ENCODE measurements around the gene TP53AIP1. TPM values are rescaled to one million over a fixed set of nuclear protein-coding genes. Genes with fewer than 3 reads are reported as not detected.

Gene TP53AIP1
- total and polyA plus RNA-seq, 9 of the 15 experiments (the other 6 are each of a cell fraction or from before 2014, with no cell fraction given), result not detected

GRCh38 chr11:128890216-128890542 is 52.5 kb downstream of the TP53AIP1 start:
- POLR2A ChIA-PET, result no interaction called here
- Histone ChIP-seq H3K4me3 (no peak overlapping the region), H3K9me3 (replicated peaks; ENCODE audit: control insufficient read depth, insufficient read depth, low read depth, low read length) (no peaks in the 10 kb centered on the region), H3K27me3 (ENCODE audit: control insufficient read depth in 2 of 2, insufficient read depth in 2 of 2, low read length in 2 of 2) (peaks cover 0 to 20% of the 10 kb centered on the region in 2 experiments; a peak in 3 of 5 replicates), H3K36me3 (ENCODE audit: control insufficient read depth, insufficient read depth, low read length) (no peaks in the 10 kb centered on the region), H4K20me1 (replicated peaks; ENCODE audit: control insufficient read depth, insufficient read depth, low read length) (no peaks in the 10 kb centered on the region), H3K9ac (ENCODE audit: insufficient read depth in 1 of 2, low read depth in 2 of 2, low read length in 2 of 2) (no peak overlapping the region), H3K27ac (ENCODE audit: extremely low read depth, low read depth, low read length) (no peak overlapping the region), H2AFZ (ENCODE audit: low read depth, low read length) (no peak overlapping the region), H3K79me2 (ENCODE audit: control insufficient read depth, insufficient read depth, low read length) (no peaks in the 10 kb centered on the region), H3K4me1 (replicated peaks in 1 of 2; ENCODE audit: control insufficient read depth in 2 of 2, insufficient read depth in 2 of 2, low read length in 2 of 2) (peaks cover 0 to 5% of the 10 kb centered on the region in 2 experiments; a peak in 2 of 5 replicates), H3K4me2 (ENCODE audit: insufficient read depth, low read length) (no peak overlapping the region), H3K9me1 (ENCODE audit: control insufficient read depth, insufficient read depth, low read length) (no peaks in the 10 kb centered on the region)
- ATAC-seq (no peak), FAIRE-seq (no peak), DNase-seq (ENCODE audit: extremely low read depth in 1 of 4, low spot score in 3 of 4) (no peak)
- no TSS peak for BruUV-seq (replicated peaks)
- CTCF ChIA-PET (ENCODE audit: low intra/inter-chr PET ratio), result no interaction called here
- intact Hi-C loops (cut with micrococcal nuclease), result no loop called here
- in situ Hi-C loops (cut with MboI), result loop anchor here (25.0 kb wide), 1 partner anchor 422 kb away; no protein-coding TSS in a partner anchor
- WGBS (ENCODE audit: insufficient coverage, low coverage, missing lambda C conversion rate), result 1% methylated on average over 9 of the region's 9 CpGs
- TF ChIP-seq ZNF639 (CRISPR knock-in tag; conservative IDR thresholded peaks at IDR 0.05 in 1 of 2, IDR thresholded peaks at IDR 0.05 in 1 of 2) (no peak), ZNF175 (CRISPR knock-in tag; IDR thresholded peaks at IDR 0.05; ENCODE audit: low read depth) (no peak), ETS1 (conservative IDR thresholded peaks at IDR 0.05; ENCODE audit: control insufficient read depth, low read depth, low read length) (no peak), ZNF436 (CRISPR knock-in tag; IDR thresholded peaks at IDR 0.05) (no peak), ZNF408 (CRISPR knock-in tag; IDR thresholded peaks at IDR 0.05; ENCODE audit: low read depth) (no peak), ZNF316 (IDR thresholded peaks at IDR 0.05) (no peak), SAFB2 (IDR thresholded peaks at IDR 0.05; ENCODE audit: borderline replicate concordance, low read depth, low read length, severe bottlenecking) (no peak), POLR2AphosphoS5 (IDR thresholded peaks at IDR 0.05; ENCODE audit: control insufficient read depth, insufficient read depth, low read depth, low read length) (no peak), ZC3H11A (IDR thresholded peaks at IDR 0.05; ENCODE audit: low read depth, low read length) (no peak), TCF3 (CRISPR knock-in tag; IDR thresholded peaks at IDR 0.05) (no peak), FOXO4 (CRISPR knock-in tag; IDR thresholded peaks at IDR 0.05) (no peak)
- TF ChIP-seq, protein P1, sequence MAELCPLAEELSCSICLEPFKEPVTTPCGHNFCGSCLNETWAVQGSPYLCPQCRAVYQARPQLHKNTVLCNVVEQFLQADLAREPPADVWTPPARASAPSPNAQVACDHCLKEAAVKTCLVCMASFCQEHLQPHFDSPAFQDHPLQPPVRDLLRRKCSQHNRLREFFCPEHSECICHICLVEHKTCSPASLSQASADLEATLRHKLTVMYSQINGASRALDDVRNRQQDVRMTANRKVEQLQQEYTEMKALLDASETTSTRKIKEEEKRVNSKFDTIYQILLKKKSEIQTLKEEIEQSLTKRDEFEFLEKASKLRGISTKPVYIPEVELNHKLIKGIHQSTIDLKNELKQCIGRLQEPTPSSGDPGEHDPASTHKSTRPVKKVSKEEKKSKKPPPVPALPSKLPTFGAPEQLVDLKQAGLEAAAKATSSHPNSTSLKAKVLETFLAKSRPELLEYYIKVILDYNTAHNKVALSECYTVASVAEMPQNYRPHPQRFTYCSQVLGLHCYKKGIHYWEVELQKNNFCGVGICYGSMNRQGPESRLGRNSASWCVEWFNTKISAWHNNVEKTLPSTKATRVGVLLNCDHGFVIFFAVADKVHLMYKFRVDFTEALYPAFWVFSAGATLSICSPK (IDR thresholded peaks at IDR 0.05; ENCODE audit: borderline replicate concordance), result no peak
- TF ChIP-seq, protein P2, sequence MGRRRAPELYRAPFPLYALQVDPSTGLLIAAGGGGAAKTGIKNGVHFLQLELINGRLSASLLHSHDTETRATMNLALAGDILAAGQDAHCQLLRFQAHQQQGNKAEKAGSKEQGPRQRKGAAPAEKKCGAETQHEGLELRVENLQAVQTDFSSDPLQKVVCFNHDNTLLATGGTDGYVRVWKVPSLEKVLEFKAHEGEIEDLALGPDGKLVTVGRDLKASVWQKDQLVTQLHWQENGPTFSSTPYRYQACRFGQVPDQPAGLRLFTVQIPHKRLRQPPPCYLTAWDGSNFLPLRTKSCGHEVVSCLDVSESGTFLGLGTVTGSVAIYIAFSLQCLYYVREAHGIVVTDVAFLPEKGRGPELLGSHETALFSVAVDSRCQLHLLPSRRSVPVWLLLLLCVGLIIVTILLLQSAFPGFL (CRISPR knock-in tag; IDR thresholded peaks at IDR 0.05), result no peak
- TF ChIP-seq, protein P3, sequence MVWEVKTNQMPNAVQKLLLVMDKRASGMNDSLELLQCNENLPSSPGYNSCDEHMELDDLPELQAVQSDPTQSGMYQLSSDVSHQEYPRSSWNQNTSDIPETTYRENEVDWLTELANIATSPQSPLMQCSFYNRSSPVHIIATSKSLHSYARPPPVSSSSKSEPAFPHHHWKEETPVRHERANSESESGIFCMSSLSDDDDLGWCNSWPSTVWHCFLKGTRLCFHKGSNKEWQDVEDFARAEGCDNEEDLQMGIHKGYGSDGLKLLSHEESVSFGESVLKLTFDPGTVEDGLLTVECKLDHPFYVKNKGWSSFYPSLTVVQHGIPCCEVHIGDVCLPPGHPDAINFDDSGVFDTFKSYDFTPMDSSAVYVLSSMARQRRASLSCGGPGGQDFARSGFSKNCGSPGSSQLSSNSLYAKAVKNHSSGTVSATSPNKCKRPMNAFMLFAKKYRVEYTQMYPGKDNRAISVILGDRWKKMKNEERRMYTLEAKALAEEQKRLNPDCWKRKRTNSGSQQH (CRISPR knock-in tag; IDR thresholded peaks at IDR 0.05), result no peak

Data from K562 (cell line).